HG03571 (cell line): ENCODE results near the gene CASP9.
"Not testable (repeated sequence)": the region's sequence is repeated elsewhere in the genome, so short reads cannot be mapped to it uniquely, and the experiment has no call there.

Experiments
- ATAC-seq: cut with Tn5 transposase; IDR thresholded peaks from one replicate; pipeline ENCODE4 v1.9.1; 2021; ENCODE audit not compliant: unreplicated experiment

The CASP9 gene

DNA sequence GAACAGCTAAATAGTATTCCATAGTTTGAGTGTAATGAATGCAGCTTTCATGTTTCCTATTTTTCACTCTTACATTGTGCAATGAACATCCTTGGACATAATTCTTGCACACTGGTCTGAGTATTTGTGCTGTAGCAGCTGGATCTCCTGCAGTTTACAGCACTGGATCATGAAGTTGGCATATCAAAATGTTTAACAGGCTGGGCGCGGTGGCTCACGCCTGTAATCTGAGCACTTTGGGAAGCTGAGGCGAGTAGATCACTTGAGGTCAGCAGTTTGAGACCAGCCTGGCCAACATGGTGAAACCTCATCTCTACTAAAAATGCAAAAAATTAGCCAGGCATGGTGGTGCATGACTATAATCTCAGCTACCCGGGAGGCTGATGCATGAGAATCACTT lies 52.9 kb downstream of the CASP9 start:
- not testable (repeated sequence) for ATAC-seq

- ATAC-seq = not testable (repeated sequence)
These were observed 54.1 kb downstream of the CASP9 start for GRCh38 chr1:15469821-15470448.

DNA sequence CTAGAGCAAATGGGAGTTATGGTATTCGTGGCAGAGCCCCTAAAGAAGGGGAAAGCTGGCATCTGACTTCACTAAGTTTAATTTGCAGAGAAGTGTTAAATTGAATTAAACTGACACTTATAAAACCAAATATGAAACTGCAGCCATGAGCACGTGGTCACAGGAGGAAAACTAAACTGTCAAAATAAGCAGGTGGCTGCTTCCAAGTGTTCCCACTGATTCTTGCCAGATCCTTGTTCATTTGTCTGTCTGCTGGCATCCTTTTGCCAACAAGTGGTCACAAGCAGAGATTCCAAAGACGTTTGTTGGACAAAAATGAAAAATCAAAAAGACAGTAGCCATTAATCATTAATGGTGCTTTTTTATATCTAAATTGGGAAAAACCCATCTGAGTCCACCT lies 54.7 kb downstream of the CASP9 start:
- no peak for ATAC-seq

GRCh38 chr1:15468145-15468544 lies 55.9 kb downstream of the CASP9 start:
- no peak for ATAC-seq

- ATAC-seq = not testable (repeated sequence)
These were observed 56.9 kb downstream of the CASP9 start for GRCh38 chr1:15466955-15467625.

GRCh38 chr1:15465674-15466073 lies 58.3 kb downstream of the CASP9 start:
- no peak for ATAC-seq

DNA sequence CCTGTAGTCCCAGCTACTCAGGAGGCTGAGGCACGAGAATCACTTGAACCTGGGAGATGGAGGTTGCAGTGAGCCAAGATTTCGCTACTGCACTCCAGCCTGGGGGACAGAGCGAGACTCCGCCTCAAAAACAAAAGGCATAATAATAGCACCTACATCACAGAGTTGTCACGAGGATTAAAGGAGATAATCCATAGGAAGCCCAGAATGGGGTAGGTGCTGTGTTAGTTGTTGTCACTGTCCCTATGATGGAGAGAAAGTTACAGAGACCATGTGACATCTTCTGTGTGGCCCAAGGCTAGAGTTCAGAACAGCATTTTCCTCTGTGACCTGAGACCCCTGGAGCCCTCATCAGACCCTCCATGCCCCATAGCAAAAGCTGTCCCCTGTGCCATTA lies 60.1 kb downstream of the CASP9 start:
- not testable (repeated sequence) for ATAC-seq

DNA sequence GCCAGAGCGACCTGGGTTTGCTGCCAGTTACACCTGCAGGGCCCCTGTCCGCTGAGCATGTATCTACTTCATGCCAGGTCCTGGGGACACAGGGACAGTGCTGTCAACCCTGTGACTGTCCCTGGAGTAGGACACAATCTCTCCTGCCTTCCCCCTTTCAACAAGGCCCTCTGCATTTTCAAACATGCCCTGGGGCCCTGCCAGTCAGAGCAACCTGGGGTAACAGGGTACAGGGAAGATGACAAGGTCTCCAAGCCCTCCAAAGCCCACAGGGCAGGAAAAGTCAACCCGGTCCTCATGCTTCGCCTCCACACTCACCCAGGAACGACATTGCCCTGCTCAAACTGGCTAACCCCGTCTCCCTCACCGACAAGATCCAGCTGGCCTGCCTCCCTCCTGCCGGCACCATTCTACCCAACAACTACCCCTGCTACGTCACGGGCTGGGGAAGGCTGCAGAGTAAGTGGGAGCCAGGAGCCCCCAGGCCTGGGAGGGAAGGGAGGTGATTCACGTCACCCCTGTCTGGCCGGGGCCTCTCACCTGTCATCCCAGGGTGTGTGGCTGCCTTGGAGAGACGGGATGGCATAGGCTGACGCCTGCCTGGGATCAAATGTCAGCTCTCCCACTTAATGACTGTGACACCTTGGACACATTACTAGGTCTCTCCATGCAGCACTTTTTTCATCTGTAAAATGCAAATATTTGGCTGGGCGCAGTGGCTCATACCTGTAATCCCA lies 60.8 kb downstream of the CASP9 start:
- not testable (repeated sequence) for ATAC-seq

DNA sequence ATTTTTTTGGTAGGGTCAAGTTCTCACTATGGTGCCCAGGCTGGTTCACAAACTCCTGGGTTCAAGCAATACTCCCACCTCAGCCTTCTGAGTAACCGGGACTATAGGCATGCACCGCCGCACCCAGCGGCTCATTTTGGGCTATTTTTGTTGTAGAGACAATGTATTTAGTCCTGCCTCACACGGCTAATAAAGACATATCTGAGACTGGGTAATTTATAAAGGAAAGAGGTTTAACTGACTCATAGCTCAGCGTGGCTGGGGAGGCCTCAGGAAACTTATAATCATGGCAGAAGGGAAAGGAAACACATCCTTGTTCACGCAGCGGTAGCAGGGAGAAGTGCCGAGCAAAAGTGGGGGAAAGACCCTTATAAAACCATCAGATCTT lies 63.3 kb downstream of the CASP9 start:
- no peak for ATAC-seq

- no peak for ATAC-seq
These were observed 64.0 kb downstream of the CASP9 start for GRCh38 chr1:15459771-15460707.

DNA sequence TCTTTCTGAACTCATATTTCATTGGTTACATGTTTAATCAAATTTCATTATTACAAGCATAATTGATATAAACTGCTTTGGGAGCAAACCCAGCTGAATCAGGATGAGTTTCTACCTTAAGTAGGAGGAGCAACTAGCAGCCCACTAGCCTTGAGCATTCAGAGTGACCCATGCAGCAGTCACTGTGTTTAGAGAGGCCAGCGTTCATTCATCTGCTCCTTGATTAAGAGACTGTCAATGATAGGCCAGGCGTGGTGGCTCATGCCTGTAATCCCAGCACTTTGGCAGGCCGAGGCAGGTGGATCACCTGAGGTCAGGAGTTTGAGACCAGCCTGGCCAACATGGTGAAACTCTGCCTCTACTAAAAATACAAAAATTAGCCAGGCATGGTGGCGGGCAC lies 65.6 kb downstream of the CASP9 start:
- ATAC-seq = not testable (repeated sequence)

DNA sequence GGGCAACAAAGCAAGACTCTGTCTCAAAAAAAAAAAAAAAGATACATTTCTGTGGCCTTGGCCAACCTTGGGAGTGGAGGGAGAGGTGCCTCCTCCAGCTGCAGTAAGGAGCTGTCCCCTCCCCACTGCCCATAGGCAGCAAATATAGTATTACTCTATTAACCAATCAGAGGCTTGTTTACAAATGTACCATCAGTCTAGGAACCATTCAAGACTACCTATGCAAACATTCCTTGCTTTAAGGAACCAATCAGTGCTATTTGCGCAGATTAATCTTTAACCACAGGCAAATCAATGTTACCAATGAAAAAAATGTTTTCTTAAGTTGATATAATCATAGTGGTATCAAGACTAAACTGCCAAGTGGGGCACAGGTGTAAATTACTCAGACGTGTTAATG lies 66.4 kb downstream of the CASP9 start:
- no peak for ATAC-seq

DNA sequence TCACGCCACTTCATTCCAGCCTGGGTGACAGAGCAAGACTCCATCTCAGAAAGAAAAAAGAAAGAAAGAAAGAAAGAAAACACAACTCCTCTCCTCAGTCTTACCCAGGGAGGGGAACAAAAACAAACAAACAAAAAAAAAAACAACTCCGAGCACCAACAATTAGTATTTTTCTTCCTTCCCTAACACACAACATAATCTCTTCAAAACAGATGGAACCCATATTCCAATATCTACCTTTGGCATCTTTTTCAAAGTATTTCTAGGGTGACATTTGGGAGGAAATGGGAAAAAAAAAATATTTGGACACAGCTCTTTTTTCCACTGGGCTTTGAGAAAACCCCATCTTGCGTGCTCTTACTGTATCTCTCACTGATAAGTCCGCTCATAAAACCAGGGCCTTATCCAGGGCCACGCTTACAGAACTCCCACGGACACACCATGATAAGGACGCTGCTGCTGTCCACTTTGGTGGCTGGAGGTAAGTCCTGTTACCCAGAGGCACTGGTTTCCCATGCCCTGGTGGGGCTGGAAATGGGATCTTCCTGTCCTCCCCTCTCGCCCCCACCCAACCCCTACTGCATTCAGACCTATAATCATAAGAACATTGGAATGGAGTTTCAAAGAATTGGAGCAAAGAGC lies 67.6 kb downstream of the CASP9 start, which contains the start of gene CELA2A:
TSS of gene CELA2A (plus strand) at position 420 of the 642 bp plus-strand sequence. CDS start at position 442, 22 bp downstream.
- no peak for ATAC-seq

GRCh38 chr1:15455522-15455921 lies 68.5 kb downstream of the CASP9 start:
- no peak for ATAC-seq

DNA sequence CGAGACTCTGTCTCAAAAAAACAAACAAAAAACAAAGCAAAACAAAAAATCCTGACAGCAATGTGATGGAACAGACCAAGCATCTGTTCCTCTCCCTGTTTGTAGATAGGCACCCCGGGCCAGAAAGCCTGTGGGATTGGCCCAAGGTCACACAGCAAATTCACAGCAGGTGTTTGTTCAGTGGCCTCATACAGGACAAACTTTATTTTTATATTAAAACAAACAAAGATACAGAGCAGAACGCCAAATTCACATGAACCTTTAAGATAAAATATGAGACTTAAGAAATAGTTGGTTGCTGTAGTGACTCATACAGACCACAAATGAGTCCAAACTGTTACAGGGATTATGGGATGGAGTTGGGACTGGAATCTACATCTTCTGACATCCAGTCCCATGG lies 69.8 kb downstream of the CASP9 start:
- ATAC-seq = no peak

DNA sequence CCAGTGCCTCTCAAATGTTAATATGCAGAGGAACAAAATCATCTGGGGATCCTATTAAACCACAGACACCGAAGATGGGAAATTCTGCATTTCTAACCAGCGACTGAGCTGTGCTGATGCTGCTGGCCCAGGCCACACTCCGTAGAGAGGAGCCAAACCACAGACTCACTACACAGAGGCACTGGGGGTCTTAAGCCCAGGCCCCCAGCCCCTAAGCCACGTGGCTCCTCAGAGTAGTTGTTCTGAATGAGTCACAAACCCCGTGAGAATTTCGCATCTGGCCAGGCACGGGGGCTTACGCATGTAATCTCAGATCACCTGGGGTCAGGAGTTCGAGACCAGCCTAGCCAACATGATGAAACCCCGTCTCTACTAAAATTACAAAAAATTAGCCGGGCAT lies 70.3 kb downstream of the CASP9 start:
- ATAC-seq = no peak

GRCh38 chr1:15452866-15453571 lies 71.0 kb downstream of the CASP9 start:
- ATAC-seq = no peak

- no peak for ATAC-seq
These were observed 71.8 kb downstream of the CASP9 start for GRCh38 chr1:15452216-15452615.

GRCh38 chr1:15451014-15451722 lies 72.8 kb downstream of the CASP9 start:
- no peak for ATAC-seq
